HL-60/S4 treated with retinoic acid at 250 ng/mL for 4 days and 3 days (cell line): ENCODE data around the gene LYL1.
"Not testable (repeated sequence)": the region's sequence is repeated elsewhere in the genome, so short reads cannot be mapped to it uniquely, and the experiment has no call there.

ENCODE experiments used
- in situ Hi-C: fragments of 300-500 bp; cut with MboI; formaldehyde crosslinking; loops from 2 replicates; pipeline ENCODE4 v1.7.0; 2022; ENCODE audit warnings: low sequenced_read_pairs

LYL1 gene

DNA sequence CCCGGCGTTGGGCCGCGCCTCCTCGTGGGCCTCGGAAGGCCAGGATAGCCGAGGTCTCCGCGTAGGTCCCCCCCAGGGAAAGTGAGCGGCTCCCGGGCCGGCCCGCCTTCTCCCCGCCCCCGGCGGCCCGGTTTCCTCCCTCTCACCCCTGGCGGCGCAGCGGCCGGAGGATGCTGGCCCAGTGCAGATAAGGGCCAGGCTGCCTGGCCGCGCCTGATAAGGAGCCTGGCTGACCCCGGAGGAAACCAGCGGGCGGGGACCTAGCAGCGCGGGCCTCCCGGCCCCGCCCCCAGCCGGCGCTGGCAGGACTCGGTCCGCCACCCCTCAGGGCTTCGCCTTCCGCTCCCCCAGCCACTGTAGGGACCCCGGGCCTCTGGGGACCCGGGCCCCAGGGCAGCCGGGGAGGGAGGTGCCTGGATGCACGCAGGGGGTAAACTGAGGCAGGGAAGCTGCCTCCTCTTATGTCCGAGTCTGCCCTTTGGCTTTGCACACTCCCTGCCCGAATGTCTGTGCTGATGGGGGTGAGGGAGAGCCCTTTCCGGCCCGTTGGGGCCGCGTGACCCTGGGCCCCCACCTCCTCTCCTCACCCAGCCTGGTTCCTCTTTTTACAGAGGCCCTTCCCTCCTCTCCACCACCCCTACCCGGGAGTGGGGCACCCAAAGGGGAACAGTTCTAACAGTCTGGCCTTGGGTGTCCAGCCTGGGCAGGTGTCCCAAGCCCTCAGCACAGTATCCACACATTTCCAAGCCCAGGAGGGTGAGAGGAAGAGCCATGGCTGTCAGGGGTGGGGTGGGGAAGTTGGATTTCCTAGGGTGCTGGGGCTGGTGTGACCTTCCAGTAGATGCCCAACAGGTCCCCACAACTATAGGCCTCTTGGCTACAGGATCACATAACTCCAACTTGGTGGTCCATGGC, at the start of gene LYL1:
Gene LYL1, minus strand, starts transcription at position 193 of the 915 bp plus-strand sequence. CDS start 1,687 bp downstream, outside the sequence.
- in situ Hi-C loops, result no loop called here

- in situ Hi-C loops, result no loop called here
These were observed 49.1 kb upstream of the LYL1 start for GRCh38 chr19:13151605-13152355.

GRCh38 chr19:13150931-13151604, 48.4 kb upstream of the LYL1 start:
- in situ Hi-C loops, result no loop called here

- in situ Hi-C loops, result no loop called here
These were observed 47.7 kb upstream of the LYL1 start, which contains the start of the genes IER2 and STX10 for GRCh38 chr19:13150187-13150930. Gene IER2, plus strand, starts transcription at chr19:13150411. Its CDS starts 2,776 bp downstream, at chr19:13153187. Gene STX10, minus strand, starts transcription at chr19:13150375. Its CDS starts 202 bp downstream, at chr19:13150173.

GRCh38 chr19:13149628-13150186, 47.0 kb upstream of the LYL1 start:
- in situ Hi-C loops, result no loop called here

- in situ Hi-C loops, result not testable (repeated sequence)
These were observed 46.5 kb upstream of the LYL1 start for GRCh38 chr19:13149173-13149627.

DNA sequence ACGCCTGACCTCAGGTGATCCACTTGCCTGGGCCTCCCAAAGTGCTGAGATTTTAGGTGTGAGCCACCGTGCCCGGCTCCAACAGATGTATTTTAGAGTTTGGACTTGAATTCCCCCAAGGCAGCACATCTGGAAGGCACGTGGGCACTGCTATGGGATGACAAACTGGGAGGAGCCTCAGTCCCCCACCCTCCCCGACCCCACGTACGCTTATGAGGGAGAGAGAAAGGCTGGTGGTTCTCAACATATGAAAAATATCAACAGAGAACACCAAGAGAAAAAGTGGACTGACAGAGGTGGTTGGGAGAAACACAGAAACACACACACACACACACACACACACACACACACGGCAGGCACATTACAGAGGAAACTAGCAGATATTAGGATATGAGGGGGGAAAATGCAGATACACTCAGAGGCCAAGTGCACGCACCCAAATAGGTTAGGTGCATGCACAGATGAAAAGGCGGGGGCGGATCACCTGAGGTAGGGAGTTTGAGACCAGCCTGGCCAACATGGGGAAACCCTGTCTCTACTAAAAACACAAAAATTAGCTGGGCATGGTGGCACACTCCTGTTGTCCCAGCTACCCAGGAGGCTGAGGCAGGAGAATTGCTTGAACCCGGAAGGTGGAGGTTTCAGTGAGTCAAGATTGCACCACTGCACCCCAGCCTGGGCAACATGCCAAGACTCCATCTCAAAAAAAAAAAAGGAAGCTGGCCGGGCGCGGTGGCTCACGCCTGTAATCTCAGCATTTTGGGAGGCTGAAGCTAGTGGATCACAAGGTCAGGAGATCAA, 44.3 kb upstream of the LYL1 start:
- in situ Hi-C loops, result no loop called here

DNA sequence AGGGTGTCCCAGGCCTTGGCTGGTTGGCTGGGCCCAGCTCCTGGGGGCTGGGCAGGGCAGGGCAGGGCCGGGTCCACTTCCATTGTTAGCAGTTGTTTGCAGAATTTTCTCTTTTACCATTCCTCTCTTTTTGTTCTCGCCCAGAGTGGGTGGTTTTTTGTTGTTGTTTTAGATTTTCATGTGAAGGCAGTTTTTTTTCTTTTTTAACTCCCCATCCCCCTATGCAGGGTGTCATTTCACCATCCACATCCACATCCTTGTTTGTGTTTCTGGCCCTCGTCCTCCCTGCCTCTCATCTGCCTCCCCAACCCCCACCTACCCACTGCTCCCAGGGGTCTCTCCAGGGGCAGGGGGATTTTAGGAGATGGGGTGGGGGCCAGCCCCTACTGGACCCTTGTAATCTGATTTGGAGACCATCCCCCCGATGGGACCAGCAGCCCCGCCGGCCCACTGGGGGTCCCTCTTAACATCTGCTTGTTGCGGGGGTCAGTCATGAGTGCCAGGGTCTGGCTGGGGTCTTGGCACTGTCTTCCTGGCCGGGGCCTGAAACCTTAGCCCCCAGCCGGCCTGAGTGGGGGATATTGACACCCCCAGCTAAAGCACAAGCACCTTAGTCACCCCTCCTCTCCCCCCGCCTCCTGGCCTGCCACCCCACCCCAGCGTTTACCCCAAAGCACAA, 37.1 kb upstream of the LYL1 start:
- in situ Hi-C loops, result no loop called here

- in situ Hi-C loops, result no loop called here
These were observed 36.2 kb upstream of the LYL1 start for GRCh38 chr19:13138916-13139198.

DNA sequence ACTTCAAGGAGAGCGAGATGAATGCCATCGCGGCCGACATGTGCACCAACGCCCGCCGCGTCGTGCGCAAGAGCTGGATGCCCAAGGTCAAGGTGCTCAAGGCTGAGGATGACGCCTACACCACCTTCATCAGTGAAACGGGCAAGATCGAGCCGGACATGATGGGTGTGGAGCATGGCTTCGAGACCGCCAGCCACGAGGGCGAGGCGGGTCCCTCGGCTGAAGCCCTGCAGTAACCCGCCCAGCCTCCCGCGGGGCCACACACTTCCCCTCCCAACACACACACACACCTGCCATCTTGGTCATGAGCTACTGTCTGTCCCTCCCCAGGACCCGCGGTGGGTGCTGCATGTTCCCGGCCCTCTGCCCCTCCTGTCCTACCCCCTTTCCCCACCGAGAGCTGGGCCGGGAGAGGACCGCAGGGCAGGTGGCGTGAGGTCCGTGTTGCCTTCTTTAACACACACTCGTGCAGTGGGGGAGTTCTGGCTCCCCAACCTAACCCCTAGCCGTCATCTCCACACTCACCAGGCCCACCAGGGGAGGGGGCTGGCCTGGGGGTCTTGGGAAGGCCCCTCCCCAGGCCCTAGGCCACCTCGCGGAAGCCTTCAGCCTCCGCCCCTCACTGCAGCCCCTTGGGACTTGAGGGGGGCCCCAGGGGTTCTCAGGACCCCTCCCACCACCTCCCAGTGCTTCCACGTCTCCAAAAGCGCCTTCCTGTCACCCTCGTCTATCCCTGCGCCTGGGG, 35.7 kb upstream of the LYL1 start:
- in situ Hi-C loops, result no loop called here

DNA sequence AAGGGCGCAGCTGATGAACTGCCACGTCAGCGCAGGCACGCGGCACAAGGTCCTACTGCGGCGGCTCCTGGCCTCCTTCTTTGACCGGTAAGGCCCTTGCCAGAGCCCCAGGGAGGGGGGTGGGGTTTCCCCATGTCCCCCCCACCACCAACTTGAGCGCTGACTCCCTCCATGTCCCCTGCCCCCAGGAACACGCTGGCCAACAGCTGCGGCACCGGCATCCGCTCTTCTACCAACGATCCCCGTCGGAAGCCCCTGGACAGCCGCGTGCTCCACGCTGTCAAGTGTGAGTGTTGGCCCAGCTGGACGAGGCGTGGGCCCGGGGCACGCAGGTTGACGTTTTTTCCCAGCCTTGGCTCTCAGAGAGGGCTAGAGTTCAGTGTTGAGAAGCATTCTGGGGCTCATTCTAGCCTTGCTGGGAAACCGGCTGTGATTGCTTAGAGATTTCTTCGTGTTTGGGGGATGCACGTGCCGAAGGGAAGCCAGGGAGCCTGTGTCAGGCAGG, 34.7 kb upstream of the LYL1 start:
- in situ Hi-C loops, result no loop called here

- in situ Hi-C loops, result no loop called here
These were observed 32.7 kb upstream of the LYL1 start for GRCh38 chr19:13135068-13136062.

- in situ Hi-C loops, result no loop called here
These were observed 32.0 kb upstream of the LYL1 start for GRCh38 chr19:13134626-13135025.

DNA sequence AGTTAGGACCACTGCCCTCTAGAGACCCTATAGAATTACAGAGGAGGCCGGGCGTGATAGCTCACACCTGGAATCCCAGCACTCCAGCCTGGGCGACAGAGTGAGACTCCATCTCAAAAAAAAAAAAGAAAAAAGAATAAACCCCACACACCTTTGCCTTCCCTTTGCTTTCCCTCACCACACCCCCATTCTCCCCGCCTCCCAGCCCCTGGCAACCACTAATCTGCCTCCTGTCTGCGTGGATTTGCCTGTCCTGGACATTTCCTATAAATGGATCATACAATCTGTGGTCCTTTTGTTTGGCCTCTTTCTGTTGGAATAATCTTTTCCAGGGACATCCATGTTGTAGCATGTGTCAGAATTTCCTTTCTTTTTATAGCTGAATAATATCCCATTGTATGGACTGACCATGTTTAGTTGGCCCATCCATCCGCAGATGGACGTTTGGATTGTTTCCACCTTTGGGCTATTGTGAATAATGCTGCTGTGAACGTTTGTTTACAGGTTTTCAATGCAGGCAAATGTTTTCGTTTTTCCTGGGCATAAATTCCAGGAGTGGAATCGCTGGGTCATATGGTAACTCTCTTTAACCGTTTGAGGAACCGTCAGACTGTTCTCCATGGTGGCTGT, 30.7 kb upstream of the LYL1 start:
- in situ Hi-C loops, result no loop called here

GRCh38 chr19:13132471-13133180, 30.0 kb upstream of the LYL1 start:
- in situ Hi-C loops, result no loop called here
